GM21529 (cell line): ENCODE data around the gene CCDC15.
A peak's percentile ranks its signal among the peaks of the same experiment; 100 is the strongest.
"Not testable (repeated sequence)": the region's sequence is repeated elsewhere in the genome, so short reads cannot be mapped to it uniquely, and the experiment has no call there.

Experiments
- ATAC-seq: cut with Tn5 transposase; IDR thresholded peaks from one replicate; pipeline ENCODE4 v1.9.1; 2021; ENCODE audit not compliant: unreplicated experiment

Gene CCDC15

DNA sequence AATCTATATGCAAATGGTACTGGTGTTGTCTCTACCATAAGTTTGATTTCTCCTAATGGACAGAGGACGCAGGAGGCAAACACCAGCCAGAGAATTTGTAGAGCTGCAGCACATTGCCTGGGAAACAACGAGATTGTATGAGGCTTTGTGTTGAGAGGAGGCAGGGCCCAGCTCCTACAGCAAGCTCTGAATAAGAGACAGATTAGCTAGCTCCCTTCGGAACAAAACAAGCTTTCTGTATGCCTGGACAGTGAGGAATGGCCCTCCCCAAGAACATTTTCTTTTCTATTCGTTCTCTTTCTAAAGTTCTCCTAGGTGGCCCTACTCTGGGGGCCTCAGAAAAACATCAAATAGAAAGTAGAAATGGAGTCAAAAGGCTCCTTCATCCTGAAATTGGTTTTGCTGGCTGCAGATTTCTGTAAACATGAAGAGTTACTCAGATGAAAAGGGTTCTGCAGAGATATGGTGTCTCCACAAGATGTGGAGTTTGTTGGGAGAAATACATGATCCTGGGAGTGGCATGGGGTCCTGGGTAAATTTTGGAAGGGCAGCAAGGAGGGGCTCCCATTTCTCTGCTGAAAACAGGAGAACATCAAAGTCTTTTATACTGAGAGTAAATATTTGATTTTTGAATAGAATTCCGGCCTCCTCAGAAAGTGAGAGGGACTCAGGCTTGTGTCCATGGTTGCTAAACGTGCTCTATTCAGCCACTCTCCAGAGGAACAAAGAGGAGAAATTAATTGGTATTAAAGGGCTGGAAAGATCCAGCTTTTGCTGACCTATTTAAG is 11.3 kb upstream of the CCDC15 start:
- no peak for ATAC-seq

DNA sequence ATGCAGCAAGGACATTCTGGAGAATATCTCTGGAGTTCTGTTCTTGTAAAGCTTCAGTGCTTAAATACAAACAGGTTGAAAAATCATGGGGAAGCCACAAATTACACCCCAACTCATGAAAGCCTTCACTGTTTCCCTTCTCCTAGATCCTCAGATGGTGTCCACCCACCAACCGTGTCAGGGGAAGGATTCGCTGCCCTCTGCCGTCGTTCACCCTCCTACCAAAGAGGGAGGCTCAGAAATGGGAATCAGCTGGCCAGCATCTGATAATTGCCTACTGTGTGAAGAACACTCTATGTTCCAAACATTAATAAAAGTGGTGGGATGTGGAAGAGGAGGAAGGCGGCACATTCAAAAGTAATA is 10.8 kb upstream of the CCDC15 start:
- ATAC-seq: no peak

DNA sequence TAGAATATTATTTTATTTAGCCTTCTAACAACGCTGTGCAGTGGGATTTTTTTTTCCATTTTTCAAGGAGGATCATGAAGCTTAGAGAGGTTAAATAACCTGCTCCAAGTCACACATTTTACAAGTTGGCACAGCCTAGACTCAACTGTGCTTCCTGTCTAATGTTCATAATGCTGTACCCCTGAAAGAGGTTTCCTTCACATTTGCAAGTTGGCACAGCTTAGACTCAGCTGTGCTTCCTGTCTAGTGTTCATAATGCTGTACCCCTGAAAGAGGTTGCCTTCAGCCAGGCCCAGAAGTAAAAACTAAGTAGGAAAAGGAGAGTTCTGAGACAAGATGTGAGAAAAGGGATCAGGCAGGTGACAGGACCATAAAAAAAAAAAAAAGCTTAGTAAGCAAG is 10.3 kb upstream of the CCDC15 start:
- no peak for ATAC-seq

DNA sequence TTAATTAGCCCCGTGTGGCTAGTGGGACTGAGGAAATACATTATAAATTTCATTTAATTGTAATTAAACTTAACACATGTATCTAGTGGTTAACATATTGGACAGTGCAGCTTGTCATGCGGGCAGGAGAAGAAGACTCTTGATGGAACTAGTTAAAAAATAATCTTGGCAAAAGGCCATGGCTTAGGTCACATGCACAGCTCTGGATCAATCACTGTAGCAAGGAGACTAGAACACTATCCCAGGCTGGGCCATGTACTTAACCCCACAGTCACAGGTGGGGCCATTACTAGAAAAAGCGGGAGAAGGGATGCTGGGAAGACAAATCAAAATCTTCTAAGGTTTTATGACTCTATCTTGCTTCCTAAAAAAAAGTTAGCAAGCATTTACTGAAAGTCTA is 9.4 kb upstream of the CCDC15 start:
- no peak for ATAC-seq

DNA sequence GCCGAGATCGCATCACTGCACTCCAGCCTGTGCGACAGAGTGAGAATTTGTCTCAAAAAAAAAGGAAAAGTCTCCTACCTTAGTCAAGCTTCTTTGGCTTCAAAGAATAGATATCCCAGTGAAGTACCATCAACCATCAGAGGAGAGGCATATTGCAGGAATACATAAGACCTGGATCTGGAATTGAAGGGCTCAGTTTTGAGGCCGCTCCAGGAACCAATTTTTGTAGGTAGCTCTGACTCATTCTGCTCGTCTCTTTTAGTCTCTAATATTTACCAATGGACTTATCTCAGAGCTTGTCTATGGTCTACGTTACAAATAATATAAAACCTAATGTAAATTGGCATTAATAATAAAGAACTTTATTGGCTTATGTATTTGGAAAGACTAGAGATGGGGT is 8.2 kb upstream of the CCDC15 start:
- no peak for ATAC-seq

DNA sequence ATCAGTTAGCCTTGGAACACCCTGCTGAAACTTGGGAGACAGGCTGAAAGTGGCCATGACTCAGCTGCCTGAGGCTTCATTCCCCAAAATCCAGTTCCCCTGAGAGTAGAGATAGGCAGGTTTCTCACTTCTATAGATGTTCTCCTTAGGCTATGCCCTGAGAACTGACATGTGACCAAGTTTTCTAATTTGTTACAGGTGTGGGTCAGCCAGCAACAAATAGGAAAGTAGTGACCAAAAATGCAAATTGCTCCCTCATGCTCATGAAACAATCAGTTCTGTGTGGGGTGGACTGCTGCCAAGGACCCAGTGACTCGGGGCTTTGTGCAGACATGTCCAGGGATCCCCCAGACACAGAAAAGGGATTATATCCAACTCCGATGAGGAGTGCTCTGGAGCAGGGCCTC is 7.3 kb upstream of the CCDC15 start:
- no peak for ATAC-seq

DNA sequence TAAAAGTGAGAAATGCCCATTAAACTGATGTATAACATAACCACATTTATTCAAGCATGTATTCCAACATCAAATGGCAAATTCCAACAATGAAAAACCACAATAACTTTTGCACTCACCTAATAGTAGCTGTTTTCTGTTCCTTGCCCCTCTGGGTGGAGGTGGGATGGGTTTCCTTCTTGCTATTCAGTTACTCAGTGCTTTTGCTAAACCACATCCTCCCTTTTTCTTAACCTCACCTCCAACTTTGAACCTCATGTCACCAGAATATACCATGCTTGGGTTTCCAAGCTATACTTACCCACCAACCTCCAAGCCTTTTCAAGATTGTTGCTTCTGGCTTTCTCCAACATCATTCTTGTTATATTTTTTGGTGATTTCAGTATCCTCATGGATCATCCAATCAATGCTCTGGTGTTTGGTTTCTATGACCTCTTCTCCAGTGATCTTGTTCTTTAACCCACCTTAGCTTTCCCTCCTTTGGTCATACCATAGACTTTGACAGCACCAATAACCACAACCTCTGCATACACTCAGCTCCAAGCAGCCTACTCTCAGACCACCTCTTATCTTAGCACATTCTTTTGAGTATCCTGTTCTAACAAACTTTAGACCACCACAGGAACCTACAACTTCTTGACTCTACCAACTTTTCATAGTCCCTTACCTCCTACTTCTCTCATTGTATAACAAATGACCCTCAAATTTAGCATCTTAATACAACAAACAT is 3.2 kb upstream of the CCDC15 start:
- ATAC-seq: no peak

DNA sequence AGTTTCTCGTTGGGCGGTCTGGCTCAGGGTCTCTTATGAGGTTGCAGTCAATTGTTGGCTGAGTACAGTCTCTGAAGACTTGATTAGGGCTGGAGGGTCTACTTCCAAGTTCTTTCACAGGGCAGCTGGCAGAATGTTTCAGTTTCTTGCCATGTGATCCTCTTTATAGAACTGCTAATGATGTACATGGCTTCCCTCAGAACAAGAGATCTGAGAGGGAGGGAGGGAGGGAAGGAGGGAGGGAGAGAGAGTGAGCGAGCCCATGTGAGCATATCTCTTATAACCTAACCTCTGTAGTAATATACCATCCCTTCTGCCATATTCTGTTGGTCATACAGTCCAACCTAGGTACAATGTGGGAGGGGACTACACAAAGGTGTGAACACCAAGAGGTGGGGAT is 2.7 kb upstream of the CCDC15 start:
- ATAC-seq: no peak

DNA sequence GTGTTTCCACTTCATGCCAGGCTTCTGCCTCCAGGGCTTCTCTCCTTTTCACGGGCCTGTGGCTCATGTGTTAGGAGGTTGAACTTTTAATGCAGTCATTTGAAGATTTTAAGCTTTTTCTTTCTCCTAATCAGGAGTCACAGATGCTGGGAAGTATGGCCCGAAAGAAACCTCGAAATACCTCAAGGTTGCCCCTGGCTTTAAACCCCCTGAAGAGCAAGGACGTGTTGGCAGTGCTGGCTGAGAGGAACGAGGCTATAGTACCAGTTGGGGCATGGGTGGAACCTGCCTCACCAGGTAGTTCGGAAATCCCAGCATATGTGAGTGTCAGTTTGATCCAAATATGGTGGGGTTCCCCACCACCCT is 571 bp downstream of the CCDC15 start:
- no peak for ATAC-seq

DNA sequence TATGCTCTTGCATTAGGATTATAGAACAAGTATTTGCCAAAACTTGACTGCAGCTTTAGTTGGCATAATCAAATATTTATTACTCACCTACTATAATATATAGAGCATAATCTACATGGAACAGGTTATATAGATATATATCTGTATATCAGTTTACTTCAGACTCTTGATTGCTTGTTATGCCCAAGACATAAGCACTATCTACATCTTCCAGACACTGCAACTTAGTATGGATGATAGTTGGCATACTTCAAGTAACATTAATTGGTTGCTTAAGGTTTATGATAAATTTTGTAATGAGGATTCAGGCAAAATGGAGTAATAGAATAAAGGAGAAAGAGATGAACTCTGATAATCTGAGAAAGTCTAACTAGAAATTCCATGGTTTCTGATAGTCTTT is 1.0 kb downstream of the CCDC15 start:
- ATAC-seq: no peak

DNA sequence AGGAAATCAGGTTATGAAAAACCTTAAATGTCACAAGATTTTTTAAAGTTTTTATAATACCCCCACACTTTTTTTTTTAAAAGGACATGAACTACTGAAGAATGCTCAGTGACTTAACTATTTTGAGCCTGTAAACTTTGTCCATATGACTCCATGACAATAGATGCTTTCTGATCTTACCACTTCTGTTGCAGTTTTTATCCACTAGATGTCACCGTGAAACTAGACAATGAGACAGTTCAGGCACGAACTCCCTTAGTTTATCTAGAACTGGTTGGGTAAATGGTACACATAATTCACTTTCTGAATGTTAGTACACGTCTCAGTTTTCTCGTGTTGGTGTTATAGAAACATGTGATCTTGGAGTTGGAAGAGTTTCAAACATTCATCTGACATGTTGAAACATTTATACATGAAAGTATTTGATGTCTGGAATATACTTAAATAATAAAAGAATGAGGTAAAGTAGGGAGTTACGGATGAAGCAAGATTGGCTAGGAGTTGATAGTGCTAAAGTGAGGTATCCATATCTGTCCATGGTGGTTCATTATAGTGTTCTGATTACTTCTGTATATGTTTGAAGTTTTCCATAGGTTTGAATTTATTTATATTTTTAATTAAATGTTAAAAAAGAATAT is 8.1 kb downstream of the CCDC15 start:
- peak; percentile 92 for ATAC-seq

DNA sequence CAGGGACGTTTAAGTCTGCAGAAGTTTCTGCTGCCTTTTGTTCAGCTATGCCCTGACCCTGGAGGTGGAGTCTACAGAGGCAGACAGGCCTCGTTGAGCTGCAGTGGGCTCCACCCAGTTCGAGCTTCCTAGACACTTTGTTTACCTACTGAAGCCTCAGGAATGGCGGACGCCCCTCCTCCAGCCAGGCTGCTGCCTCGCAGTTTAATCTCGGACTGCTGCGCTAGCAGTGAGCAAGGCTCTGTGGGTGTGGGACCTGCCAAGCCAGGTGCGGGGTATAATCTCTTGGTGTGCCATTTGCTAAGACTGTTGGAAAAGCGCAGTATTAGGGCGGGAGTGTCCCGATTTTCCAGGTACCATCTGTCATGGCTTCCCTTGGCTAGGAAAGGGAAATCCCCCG is 14.2 kb downstream of the CCDC15 start:
- ATAC-seq: not testable (repeated sequence)

DNA sequence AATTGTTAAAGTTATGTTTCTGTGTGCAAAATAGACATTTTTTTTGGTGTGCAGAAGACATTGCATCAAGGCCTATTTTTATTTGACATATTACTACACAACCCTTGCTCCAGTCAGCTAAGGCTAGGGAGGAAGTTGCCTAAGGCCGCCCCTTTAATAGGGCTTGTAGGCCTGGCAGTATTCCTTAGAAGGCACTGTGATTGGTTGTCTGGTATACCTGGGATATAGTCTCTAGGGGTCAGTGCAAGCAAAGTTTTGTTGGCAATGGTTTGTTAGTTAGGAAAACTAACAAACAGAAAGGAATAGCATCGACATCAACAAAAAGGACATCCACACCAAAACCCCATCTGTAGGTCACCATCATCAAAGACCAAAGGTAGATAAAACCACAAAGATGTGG is 16.9 kb downstream of the CCDC15 start:
- no peak for ATAC-seq

DNA sequence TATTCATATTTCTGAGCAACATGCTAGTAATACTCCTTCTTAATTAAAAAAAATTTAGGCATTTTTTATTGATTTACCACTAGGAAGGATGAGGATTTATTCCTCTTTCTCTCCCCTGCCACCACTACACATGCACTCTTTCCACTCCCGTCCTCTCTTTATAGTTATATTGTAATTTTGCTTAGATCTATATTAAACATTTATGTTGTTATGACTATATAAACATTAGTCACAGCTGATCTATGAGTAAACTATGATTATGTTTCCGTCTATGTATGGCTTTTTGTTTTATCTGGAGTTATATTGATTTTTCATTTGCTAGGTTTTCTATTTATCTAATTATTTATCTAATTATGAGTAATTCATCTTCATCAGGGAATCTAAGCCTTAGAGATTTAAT is 17.8 kb downstream of the CCDC15 start:
- ATAC-seq: no peak

DNA sequence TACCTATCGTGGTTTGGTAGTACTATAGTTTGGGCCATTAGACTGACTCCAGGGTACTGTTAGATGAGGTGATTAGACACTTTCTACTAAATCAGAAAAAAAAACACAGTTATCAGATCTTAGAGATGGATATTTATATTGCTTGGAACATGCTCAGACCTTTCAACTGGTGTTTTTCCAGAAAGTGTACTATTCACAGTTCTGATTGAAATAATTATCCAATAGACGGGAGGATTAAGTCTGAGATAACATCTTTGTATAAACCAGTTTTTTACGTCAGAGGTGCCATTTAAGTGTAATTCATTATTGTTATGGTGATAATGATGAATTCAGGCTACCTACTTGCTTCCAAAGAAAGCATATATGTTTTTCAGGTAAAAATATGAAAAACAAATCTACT is 22.5 kb downstream of the CCDC15 start:
- no peak for ATAC-seq

DNA sequence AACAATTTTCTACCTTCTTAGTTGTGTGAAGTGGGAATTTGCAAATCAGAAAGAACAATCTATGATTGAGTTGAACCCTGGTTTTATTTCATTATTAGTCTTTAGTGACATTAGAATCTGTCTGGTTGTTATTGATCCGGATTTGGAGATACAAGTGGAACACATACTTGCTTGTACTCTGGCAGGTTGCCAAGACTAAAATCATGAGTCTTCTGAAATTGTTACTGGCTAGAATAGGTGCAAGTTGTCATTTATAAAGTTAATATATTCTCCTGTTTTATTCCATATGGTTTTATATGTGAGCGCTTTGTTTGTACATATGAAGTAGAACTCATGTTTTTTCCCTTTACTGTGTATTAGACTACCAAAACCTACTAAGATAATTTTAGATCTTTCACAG is 23.0 kb downstream of the CCDC15 start:
- no peak for ATAC-seq

DNA sequence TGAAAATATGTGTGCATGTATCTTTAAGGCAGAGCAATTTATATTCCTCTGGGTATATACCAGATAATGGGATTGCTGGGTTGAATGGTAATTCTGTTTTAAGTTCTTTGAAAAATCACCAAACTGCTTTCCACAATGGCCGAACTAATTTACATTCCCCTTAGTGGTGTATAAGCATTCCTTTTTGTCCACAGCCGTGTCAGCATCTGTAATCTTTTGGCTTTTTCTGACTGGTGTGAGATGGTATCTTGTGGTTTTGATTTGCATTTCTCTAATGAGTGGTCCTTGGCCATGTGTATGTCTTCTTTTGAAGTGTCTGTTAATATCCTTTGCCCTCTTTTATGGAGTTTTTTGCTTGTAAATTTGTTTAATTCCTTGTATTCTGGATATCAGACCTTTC is 24.3 kb downstream of the CCDC15 start:
- ATAC-seq: no peak

DNA sequence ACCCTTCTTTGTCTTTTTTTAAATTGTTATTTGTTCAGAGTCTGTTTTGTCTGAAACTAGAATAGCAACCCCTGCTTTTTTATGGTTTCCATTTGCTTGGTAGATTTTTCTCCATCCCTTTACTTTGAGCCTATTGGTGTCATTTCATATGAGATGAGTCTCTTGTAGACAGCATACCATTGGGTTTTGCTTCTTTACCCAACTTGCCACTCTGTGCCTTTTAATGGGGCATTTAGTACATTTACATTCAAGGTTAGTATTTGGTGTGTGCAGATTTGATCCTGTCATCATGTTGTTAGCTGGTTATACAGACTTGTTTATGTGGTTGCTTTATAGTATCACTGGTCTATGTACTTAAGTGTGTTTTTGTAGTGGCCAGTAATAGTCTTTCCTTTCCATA is 28.0 kb downstream of the CCDC15 start:
- no peak for ATAC-seq

DNA sequence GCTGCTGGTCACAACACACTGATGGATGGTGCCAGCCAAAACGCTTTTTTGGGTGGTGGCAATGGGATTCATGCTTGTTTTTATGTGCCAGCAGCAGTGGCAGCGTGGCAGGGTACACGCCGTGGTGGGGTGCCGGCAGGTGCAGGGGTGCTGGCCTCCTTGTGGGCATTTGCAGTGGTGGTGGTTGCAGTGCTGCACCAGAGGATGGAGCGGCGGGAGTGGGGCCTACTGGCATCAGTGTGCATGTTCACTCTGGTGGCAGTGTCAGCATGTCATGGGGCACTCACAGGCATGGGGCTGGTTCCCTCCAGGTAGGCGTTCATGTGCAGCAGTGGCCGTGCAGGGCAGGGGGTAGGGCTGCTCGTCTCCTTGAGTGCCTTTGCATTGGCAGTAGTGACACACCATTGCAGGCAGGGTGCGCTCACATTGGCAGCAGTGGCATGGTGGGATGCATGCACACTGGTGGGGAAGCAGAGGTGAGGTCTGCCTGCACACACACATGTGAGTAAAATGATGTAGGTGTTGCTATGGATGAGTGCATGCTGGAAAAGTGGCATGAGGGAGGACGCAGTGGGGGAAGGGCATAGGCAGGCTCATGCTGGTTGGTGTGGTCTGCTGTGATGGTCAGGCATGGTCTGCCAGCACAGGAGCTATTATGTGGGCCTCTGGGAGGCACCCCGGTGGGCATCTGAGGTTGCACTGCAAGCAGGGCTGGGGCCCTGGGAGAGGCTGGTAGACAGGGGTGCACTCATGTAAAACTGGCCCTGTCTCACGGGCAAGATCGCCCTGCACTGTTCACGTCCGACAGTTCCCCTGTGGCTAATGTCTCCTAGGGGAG is 29.9 kb downstream of the CCDC15 start:
- no peak for ATAC-seq

DNA sequence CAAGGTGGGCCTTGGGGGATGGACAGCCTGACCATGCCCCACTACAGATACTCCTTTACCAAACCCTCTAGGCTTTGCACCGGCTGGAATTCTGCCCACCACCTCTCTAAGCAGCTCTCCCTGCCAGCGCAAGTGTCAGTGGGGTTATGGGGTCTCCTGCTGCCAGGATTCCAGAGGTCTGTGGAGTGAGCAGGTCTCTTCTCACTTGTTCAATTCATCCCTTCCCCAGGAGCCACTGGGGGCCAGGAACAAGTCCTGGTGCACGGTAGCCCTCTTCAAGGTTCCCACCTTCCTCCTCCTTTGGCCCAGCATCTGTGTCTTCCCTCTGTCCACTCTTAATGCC is 30.5 kb downstream of the CCDC15 start:
- no peak for ATAC-seq

DNA sequence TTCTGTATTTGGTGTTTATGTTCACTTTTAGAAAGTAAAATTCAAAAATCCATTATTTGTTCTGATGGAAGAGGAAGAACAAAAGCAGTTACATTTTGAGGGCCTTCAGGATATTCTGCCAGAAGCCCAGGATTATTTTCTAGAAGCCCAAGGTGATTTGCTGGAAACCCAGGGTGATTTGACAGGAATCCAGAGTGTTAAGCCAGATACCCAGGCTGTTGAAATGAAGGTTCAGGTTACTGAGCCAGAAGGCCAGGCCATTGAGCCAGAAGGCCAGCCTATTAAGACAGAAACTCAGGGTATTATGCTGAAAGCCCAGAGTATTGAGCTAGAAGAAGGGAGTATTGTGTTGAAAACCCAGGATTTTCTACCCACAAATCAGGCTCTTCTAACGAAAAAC is 33.1 kb downstream of the CCDC15 start:
- ATAC-seq: no peak

DNA sequence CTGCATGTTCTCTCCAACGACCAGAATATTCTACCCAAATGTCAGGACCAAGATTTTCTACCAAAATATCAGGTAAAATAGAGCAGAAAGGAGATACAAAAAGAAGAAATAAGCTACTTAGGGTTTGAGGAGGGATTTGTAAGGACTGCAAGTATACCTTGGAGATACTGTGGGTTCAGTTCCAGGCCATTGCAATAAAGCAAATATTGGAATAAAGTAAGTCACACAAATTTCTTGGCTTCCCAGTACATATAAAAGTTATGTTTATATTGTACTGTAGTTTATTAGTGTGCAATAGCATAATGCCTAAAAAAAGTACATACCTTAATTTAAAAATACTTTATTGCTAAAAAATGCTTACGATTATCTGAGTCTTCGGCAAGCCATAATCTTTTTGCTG is 34.1 kb downstream of the CCDC15 start:
- ATAC-seq: no peak
